ENCODE measurements around the gene SMG9.
A peak's percentile ranks its signal among the peaks of the same experiment; 100 is the strongest.

SMG9 gene

DNA sequence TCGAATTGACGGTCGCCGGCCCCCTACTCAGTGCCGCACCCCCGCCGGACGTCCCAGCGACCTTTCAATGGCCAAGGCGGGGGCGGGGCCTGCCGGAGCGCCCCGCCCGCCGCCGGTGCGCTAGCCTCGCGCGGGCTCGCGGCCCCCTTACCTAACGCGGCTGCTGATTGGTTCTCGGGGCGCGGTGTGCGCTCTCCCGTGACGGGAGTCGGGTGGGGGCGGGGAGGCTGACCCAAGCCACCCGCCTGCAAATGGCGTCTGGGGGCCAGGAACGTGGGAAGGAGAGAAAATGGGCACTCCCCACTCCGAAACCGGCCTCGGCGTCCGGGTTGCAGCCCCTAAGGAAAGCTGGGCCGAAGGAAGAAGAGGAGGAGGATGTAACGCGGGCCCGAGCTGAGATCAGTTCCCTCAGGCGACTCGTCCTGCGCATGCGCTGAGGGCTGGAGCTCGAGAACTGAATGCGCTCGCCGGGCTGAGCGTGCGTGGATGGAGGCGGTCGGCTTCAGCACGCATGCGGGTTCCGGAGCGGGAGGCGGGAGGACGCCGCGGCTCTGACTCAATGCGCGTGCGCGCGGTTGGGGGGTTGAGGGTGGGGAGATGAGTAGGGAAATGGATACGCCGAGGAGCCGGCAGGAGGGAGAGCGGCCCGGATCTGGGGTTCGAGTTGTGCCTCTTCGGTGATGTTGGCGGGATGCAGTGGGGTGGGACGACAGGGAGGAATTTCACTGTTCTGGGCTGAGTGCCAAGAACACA, at the start of gene SMG9:
SMG9 (minus strand) TSS at position 460 of the 753 bp plus-strand sequence. CDS start 4,221 bp downstream, outside the sequence.
- H3K9ac ChIP-seq (ENCODE audit: low read length) = peak within 1 kb of the TSS; percentile 98
- H3K36me3 ChIP-seq (replicated peaks; ENCODE audit: insufficient read depth, low read length) = no peaks in the 10 kb centered on the region
- H3K9me2 ChIP-seq (replicated peaks; ENCODE audit: insufficient read depth, low read length) = no peaks in the 10 kb centered on the region
- H3K4me3 ChIP-seq (ENCODE audit: low read length) = peak within 1 kb of the TSS; percentile 99
- peak within 1 kb of the TSS; percentile 95 for H3K27ac ChIP-seq (ENCODE audit: low read length)
- DNase-seq = peak; percentile 97
- peak within 1 kb of the TSS; percentile 82 for H2AFZ ChIP-seq (ENCODE audit: low read length)
- no peaks in the 10 kb centered on the region for H3K27me3 ChIP-seq (replicated peaks; ENCODE audit: insufficient read depth, low read length)
- peaks cover 32% of the 10 kb centered on the region for H3F3A ChIP-seq (ENCODE audit: insufficient read depth, low read length)
- peaks cover 54% of the 10 kb centered on the region for H3K79me2 ChIP-seq (ENCODE audit: low read length)
- peaks cover 29% of the 10 kb centered on the region for H3K4me1 ChIP-seq (ENCODE audit: low read length)
- H3K4me2 ChIP-seq (ENCODE audit: low read depth, low read length) = peak within 1 kb of the TSS; percentile 99
- TF ChIP-seq CTCF (IDR thresholded peaks at IDR 0.05; ENCODE audit: low read length) = no peak
- no peak for TF ChIP-seq EZH2phosphoT487 (IDR thresholded peaks at IDR 0.05; ENCODE audit: low read length)
- no peak for TF ChIP-seq EZH2 (optimal IDR thresholded peaks at IDR 0.05; ENCODE audit: low read depth, low read length)
- H3K9me3 ChIP-seq (replicated peaks; ENCODE audit: insufficient read depth, low read length) = no peaks in the 10 kb centered on the region
- H4K20me1 ChIP-seq (ENCODE audit: insufficient read depth, low read length) = no peaks in the 10 kb centered on the region

GRCh38 chr19:43804432-43804831, 49.7 kb upstream of the SMG9 start:
- TF ChIP-seq CTCF (IDR thresholded peaks at IDR 0.05; ENCODE audit: low read length) (no peak), EZH2phosphoT487 (IDR thresholded peaks at IDR 0.05; ENCODE audit: low read length) (no peak)
- no peak for DNase-seq

DNA sequence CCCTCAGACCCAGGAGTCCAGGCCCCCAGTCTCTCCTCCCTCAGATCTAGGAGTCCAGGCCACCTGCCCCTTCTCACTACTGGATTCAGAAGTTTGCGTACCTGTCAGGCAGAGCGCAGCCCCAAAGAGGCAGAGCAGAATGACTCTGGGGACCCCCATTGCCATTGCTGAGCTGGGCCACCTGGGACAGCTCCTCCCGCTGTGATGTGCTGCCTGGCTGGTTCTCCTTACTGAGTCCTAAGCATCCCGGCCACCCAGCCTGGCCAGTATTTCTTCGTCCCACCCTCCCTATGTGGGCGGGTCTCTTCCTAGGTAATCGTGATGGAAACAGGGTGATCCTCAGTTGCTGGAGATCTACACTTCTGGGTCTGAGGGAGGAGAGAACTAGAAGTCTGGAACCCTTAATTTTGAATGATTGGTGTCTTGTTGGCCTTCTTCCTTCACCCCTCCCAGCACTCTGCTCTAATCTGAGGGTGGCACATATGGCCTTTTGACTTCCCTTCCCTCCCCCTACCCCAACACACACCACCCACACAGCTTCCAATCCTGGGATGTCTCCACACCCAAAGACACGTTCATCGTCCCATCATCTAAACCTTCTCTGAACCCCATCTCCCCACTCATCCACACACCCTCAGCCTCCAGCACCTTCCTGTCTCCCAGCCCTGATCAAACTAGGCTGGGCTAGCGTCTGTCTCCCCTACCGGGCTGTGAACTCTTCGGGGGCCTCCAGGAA, 47.6 kb upstream of the SMG9 start, which contains the start of gene LYPD5:
LYPD5 (minus strand) TSS at position 232 of the 736 bp plus-strand sequence; CDS start at position 165, 67 bp downstream.
- Histone ChIP-seq H3K36me3 (replicated peaks; ENCODE audit: insufficient read depth, low read length) (no peaks in the 10 kb centered on the region), H3K9me3 (replicated peaks; ENCODE audit: insufficient read depth, low read length) (no peaks in the 10 kb centered on the region), H3K79me2 (ENCODE audit: low read length) (no peaks in the 10 kb centered on the region), H2AFZ (ENCODE audit: low read length) (no peak within 1 kb of the TSS), H3F3A (ENCODE audit: insufficient read depth, low read length) (no peaks in the 10 kb centered on the region), H3K9me2 (replicated peaks; ENCODE audit: insufficient read depth, low read length) (no peaks in the 10 kb centered on the region), H3K4me2 (ENCODE audit: low read depth, low read length) (no peak within 1 kb of the TSS), H4K20me1 (ENCODE audit: insufficient read depth, low read length) (no peaks in the 10 kb centered on the region), H3K4me3 (ENCODE audit: low read length) (no peak within 1 kb of the TSS), H3K4me1 (ENCODE audit: low read length) (no peaks in the 10 kb centered on the region), H3K27ac (ENCODE audit: low read length) (no peak within 1 kb of the TSS), H3K27me3 (replicated peaks; ENCODE audit: insufficient read depth, low read length) (no peaks in the 10 kb centered on the region; the same call in 1 of the 2 replicates), H3K9ac (ENCODE audit: low read length) (no peak within 1 kb of the TSS)
- TF ChIP-seq CTCF (IDR thresholded peaks at IDR 0.05; ENCODE audit: low read length) (no peak), EZH2phosphoT487 (IDR thresholded peaks at IDR 0.05; ENCODE audit: low read length) (no peak), EZH2 (optimal IDR thresholded peaks at IDR 0.05; ENCODE audit: low read depth, low read length) (no peak)
- DNase-seq = no peak

More at GRCh38 chr19:43804432-43804831, 49.7 kb upstream of the SMG9 start:
- no peaks in the 10 kb centered on the region for H3F3A ChIP-seq (ENCODE audit: insufficient read depth, low read length)
- H3K27ac ChIP-seq (ENCODE audit: low read length) = no peak overlapping the region
- H2AFZ ChIP-seq (ENCODE audit: low read length) = no peak overlapping the region
- no peak overlapping the region for H3K9ac ChIP-seq (ENCODE audit: low read length)
- no peaks in the 10 kb centered on the region for H4K20me1 ChIP-seq (ENCODE audit: insufficient read depth, low read length)
- H3K79me2 ChIP-seq (ENCODE audit: low read length) = no peaks in the 10 kb centered on the region
- H3K27me3 ChIP-seq (replicated peaks; ENCODE audit: insufficient read depth, low read length) = no peaks in the 10 kb centered on the region; the same call in 1 of the 2 replicates
- no peaks in the 10 kb centered on the region for H3K4me1 ChIP-seq (ENCODE audit: low read length)
- H3K9me2 ChIP-seq (replicated peaks; ENCODE audit: insufficient read depth, low read length) = no peaks in the 10 kb centered on the region
- H3K4me2 ChIP-seq (ENCODE audit: low read depth, low read length) = no peak overlapping the region
- H3K4me3 ChIP-seq (ENCODE audit: low read length) = no peak overlapping the region
- H3K9me3 ChIP-seq (replicated peaks; ENCODE audit: insufficient read depth, low read length) = no peaks in the 10 kb centered on the region
- no peaks in the 10 kb centered on the region for H3K36me3 ChIP-seq (replicated peaks; ENCODE audit: insufficient read depth, low read length)

All from MM.1S (cell line).